Body of pancreas (tissue), 4 donors: ENCODE results near the gene FOXP1.

Experiments
- CTCF ChIP-seq, 7 experiments: fragments of 450-650 bp in 4 of 7; fragments of 200-600 bp in 3 of 7; sonication (generic) in 3 of 7; IDR thresholded peaks; one replicate each; pipeline ENCODE4 v1.5.1; 2016 to 2019; ENCODE audit warnings: antibody characterized with exemption in 7 of 7
- POLR2A ChIP-seq, 3 donors: fragments of 450-650 bp; IDR thresholded peaks; one replicate each; pipeline ENCODE4 v1.6.1; 2016; ENCODE audit warnings: antibody characterized with exemption in 3 of 3, mild to moderate bottlenecking in 2 of 3

GRCh38 chr3:71517271-71517791, 66.2 kb downstream of the FOXP1 start:
- no peak for TF ChIP-seq POLR2A (IDR thresholded peaks at IDR 0.05)
- no peak for TF ChIP-seq CTCF (IDR thresholded peaks at IDR 0.05)
